Neural cell (in vitro differentiated cells): ENCODE data around the gene SPATA4. TPM values are rescaled to one million over a fixed set of nuclear protein-coding genes. Genes with fewer than 3 reads are reported as not detected.
A peak's percentile ranks its signal among the peaks of the same experiment; 100 is the strongest.

ENCODE experiments used
- H2AFZ ChIP-seq: fragments of 200-600, 300-800 bp; sonication (generic), shearing (Covaris generic); 2 replicates; pipeline ENCODE4 v1.6.0; 2014; ENCODE audit warnings: low read depth, mild to moderate bottlenecking, antibody characterized with exemption, low read length, moderate library complexity
- H3F3A ChIP-seq: fragments of 200-600 bp; shearing (Covaris generic); 2 replicates; pipeline ENCODE4 v1.6.1; 2016; ENCODE audit warnings: mild to moderate bottlenecking, moderate library complexity, mixed read lengths, antibody characterized with exemption, low read length; ENCODE audit not compliant: insufficient read depth, poor library complexity, severe bottlenecking
- H3K27ac ChIP-seq: fragments of 200-600, 300-800 bp; sonication (generic), shearing (Covaris generic); 2 replicates; pipeline ENCODE4 v1.5.1; 2014; ENCODE audit warnings: mild to moderate bottlenecking, low read length, moderate library complexity
- H3K27me3 ChIP-seq: fragments of 300-800, 200-600 bp; sonication (generic), shearing (Covaris generic); 2 replicates; pipeline ENCODE4 v1.6.0; 2014; ENCODE audit warnings: mild to moderate bottlenecking, low read depth, low read length, moderate library complexity; ENCODE audit not compliant: insufficient read depth
- H3K36me3 ChIP-seq: fragments of 300-800, 200-600 bp; sonication (generic), shearing (Covaris generic); 2 replicates; pipeline ENCODE4 v1.5.1; 2014; ENCODE audit warnings: mild to moderate bottlenecking, antibody characterized with exemption, low read length, moderate library complexity; ENCODE audit not compliant: insufficient read depth
- H3K4me2 ChIP-seq: fragments of 300-800, 200-600 bp; sonication (generic), shearing (Covaris generic); 2 replicates; pipeline ENCODE4 v1.6.0; 2014; ENCODE audit warnings: mild to moderate bottlenecking, low read length
- H3K4me3 ChIP-seq: fragments of 300-800, 200-600 bp; sonication (generic), shearing (Covaris generic); 2 replicates; pipeline ENCODE4 v1.5.1; 2014; ENCODE audit warnings: mild to moderate bottlenecking, low read length, moderate library complexity
- H3K79me2 ChIP-seq: fragments of 200-600 bp; shearing (Covaris generic); replicated peaks from 2 replicates; pipeline ENCODE4 v1.6.0; 2014; ENCODE audit warnings: mild to moderate bottlenecking, low read length, moderate library complexity; ENCODE audit not compliant: insufficient read depth
- H3K9ac ChIP-seq: fragments of 300-800, 200-600 bp; sonication (generic), shearing (Covaris generic); 2 replicates; pipeline ENCODE4 v1.6.1; 2016; ENCODE audit warnings: mild to moderate bottlenecking, low read length, mixed read lengths
- H3K9me2 ChIP-seq: fragments of 200-600 bp; shearing (Covaris generic); 2 replicates; pipeline ENCODE4 v1.6.1; 2016; ENCODE audit warnings: mild to moderate bottlenecking, low read length, mixed read lengths; ENCODE audit not compliant: insufficient read depth
- H3K9me3 ChIP-seq: fragments of 200-600, 300-800 bp; sonication (generic), shearing (Covaris generic); 2 replicates; pipeline ENCODE4 v1.6.1; 2016; ENCODE audit warnings: mild to moderate bottlenecking, mixed run types, low read length, moderate library complexity, mixed read lengths
- H4K20me1 ChIP-seq: fragments of 200-600 bp; shearing (Covaris generic); 2 replicates; pipeline ENCODE4 v1.6.1; 2016; ENCODE audit warnings: mild to moderate bottlenecking, mixed run types; ENCODE audit not compliant: insufficient read depth
- CTCF ChIP-seq: fragments of 450-650 bp; IDR thresholded peaks from 2 replicates; pipeline ENCODE4 v1.5.1; 2014; ENCODE audit warnings: antibody characterized with exemption, mild to moderate bottlenecking, moderate library complexity; ENCODE audit not compliant: poor library complexity, severe bottlenecking
- EP300 ChIP-seq: fragments of 450-650 bp; conservative IDR thresholded peaks from 2 replicates; pipeline ENCODE4 v1.6.1; 2014; ENCODE audit warnings: antibody characterized with exemption, mild to moderate bottlenecking, moderate library complexity; ENCODE audit not compliant: poor library complexity, severe bottlenecking
- MXI1 ChIP-seq: fragments of 450-650 bp; conservative IDR thresholded peaks from 2 replicates; pipeline ENCODE4 v1.6.1; 2014; ENCODE audit warnings: antibody characterized with exemption, mild to moderate bottlenecking; ENCODE audit not compliant: poor library complexity, severe bottlenecking
- POLR2AphosphoS5 ChIP-seq: IDR thresholded peaks from 2 replicates; pipeline ENCODE4 v1.6.1; 2012
- RAD21 ChIP-seq: fragments of 450-650 bp; conservative IDR thresholded peaks from 2 replicates; pipeline ENCODE4 v1.6.1; 2014; ENCODE audit warnings: antibody characterized with exemption, mild to moderate bottlenecking, moderate library complexity
- SMC3 ChIP-seq: fragments of 450-650 bp; conservative IDR thresholded peaks from 2 replicates; pipeline ENCODE4 v1.6.1; 2014; ENCODE audit warnings: antibody characterized with exemption, mild to moderate bottlenecking, moderate library complexity; ENCODE audit not compliant: poor library complexity
- TAF1 ChIP-seq: IDR thresholded peaks from 2 replicates; pipeline ENCODE4 v1.6.1; 2012; ENCODE audit warnings: low read depth
- polyA plus RNA-seq: library from polyadenylated mRNA; depleted of rRNA; stranded (reverse); fragments of >200 nt; gene quantifications from 2 replicates; pipeline ENCODE4 v1.2.3, GENCODE V29; 2014
- TF ChIP-seq, protein P1 (sequence below): IDR thresholded peaks from 2 replicates; pipeline ENCODE4 v1.6.1; 2012; ENCODE audit warnings: borderline replicate concordance

Gene SPATA4
- polyA plus RNA-seq, 1 donor from 2014 or later = not detected

DNA sequence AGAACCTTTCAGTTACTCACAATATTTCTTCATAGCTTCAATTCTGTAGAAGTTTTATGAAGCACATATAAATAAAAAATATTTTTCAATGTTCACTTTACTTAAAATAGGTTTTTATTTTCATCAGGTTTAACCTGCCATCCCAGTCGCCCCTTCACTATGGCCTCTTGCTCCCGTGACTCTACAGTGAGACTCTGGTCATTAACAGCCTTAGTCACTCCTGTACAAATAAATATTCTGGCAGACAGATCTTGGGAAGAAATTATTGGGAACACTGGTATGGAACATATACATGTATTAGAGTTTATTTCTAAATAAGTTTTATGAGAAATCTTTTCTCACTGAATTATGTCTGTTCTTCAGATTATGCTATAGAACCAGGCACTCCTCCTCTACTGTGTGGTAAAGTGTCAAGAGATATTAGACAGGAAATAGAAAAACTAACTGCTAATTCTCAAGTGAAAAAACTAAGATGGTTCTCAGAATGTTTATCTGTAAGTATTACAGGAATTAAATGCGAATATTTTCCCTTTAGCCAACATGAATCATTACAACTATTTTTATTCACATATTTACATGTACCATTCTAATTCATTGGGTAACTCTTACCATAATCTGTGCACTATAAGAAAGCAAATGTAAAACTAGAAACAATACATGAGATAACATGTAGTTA, 45.6 kb downstream of the SPATA4 start:
- H3K36me3 ChIP-seq = no peaks in the 10 kb centered on the region
- H2AFZ ChIP-seq = no peak overlapping the region
- no peaks in the 10 kb centered on the region for H3K27me3 ChIP-seq
- H3K9ac ChIP-seq = no peak overlapping the region
- no peak overlapping the region for H3K27ac ChIP-seq
- H4K20me1 ChIP-seq = no peaks in the 10 kb centered on the region
- H3K4me2 ChIP-seq = no peak overlapping the region
- no peaks in the 10 kb centered on the region for H3K79me2 ChIP-seq
- no peaks in the 10 kb centered on the region for H3K9me3 ChIP-seq
- H3K4me3 ChIP-seq = no peak overlapping the region
- no peaks in the 10 kb centered on the region for H3K9me2 ChIP-seq
- H3F3A ChIP-seq = no peaks in the 10 kb centered on the region
- TF ChIP-seq SMC3 = no peak

DNA sequence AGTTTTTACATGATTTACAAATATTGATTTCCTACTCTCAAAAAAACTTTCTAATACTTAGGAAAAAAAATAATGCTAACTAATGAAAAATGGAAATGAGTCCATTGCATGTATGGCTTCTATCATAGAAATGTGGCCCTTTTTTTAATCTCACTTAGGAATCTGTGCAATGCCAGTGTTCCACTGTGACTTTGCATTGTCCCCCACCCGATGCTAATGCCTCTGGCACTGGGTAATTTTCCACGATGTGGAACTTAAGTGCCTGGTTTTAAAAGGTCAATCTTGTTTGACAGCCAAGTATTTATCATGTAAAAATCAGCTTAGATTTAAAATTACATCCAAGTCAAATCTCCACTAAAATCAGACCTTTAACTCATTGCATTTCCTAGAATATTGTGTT, 53.1 kb downstream of the SPATA4 start:
- Histone ChIP-seq H3K27me3 (no peaks in the 10 kb centered on the region), H3F3A (no peaks in the 10 kb centered on the region), H3K9me2 (no peaks in the 10 kb centered on the region), H3K9me3 (no peaks in the 10 kb centered on the region), H3K4me2 (no peak overlapping the region), H2AFZ (no peak overlapping the region), H4K20me1 (no peaks in the 10 kb centered on the region), H3K36me3 (no peaks in the 10 kb centered on the region), H3K79me2 (no peaks in the 10 kb centered on the region), H3K4me3 (no peak overlapping the region), H3K27ac (no peak overlapping the region), H3K9ac (no peak overlapping the region)
- TF ChIP-seq CTCF (no peak), RAD21 (no peak), TAF1 (no peak), MXI1 (no peak), SMC3 (no peak), POLR2AphosphoS5 (no peak)

- no peaks in the 10 kb centered on the region for H3F3A ChIP-seq
- no peak for TF ChIP-seq SMC3
- no peak for TF ChIP-seq MXI1
- peak; percentile 8 for TF ChIP-seq POLR2AphosphoS5
- no peak for TF ChIP-seq TAF1
- no peak for TF ChIP-seq CTCF
- TF ChIP-seq, protein P1, sequence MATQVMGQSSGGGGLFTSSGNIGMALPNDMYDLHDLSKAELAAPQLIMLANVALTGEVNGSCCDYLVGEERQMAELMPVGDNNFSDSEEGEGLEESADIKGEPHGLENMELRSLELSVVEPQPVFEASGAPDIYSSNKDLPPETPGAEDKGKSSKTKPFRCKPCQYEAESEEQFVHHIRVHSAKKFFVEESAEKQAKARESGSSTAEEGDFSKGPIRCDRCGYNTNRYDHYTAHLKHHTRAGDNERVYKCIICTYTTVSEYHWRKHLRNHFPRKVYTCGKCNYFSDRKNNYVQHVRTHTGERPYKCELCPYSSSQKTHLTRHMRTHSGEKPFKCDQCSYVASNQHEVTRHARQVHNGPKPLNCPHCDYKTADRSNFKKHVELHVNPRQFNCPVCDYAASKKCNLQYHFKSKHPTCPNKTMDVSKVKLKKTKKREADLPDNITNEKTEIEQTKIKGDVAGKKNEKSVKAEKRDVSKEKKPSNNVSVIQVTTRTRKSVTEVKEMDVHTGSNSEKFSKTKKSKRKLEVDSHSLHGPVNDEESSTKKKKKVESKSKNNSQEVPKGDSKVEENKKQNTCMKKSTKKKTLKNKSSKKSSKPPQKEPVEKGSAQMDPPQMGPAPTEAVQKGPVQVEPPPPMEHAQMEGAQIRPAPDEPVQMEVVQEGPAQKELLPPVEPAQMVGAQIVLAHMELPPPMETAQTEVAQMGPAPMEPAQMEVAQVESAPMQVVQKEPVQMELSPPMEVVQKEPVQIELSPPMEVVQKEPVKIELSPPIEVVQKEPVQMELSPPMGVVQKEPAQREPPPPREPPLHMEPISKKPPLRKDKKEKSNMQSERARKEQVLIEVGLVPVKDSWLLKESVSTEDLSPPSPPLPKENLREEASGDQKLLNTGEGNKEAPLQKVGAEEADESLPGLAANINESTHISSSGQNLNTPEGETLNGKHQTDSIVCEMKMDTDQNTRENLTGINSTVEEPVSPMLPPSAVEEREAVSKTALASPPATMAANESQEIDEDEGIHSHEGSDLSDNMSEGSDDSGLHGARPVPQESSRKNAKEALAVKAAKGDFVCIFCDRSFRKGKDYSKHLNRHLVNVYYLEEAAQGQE = peak; percentile 22
- peak; percentile 86 for TF ChIP-seq EP300
- TF ChIP-seq RAD21 = no peak
- H3K79me2 ChIP-seq = no peaks in the 10 kb centered on the region
These were observed 55.9 kb downstream of the SPATA4 start for GRCh38 chr4:176139518-176139917.

More at GRCh38 chr4:176139518-176139917, 55.9 kb downstream of the SPATA4 start:
- no peak overlapping the region for H3K27ac ChIP-seq
- H3K9me3 ChIP-seq = no peaks in the 10 kb centered on the region
- no peak overlapping the region for H3K4me2 ChIP-seq
- no peaks in the 10 kb centered on the region for H3K36me3 ChIP-seq
- no peak overlapping the region for H3K4me3 ChIP-seq
- H4K20me1 ChIP-seq = no peaks in the 10 kb centered on the region
- H2AFZ ChIP-seq = no peak overlapping the region
- H3K9ac ChIP-seq = no peak overlapping the region
- H3K27me3 ChIP-seq = no peaks in the 10 kb centered on the region
- no peaks in the 10 kb centered on the region for H3K9me2 ChIP-seq
